NCI-H1436 treated with DMSO at 0.1 percent for 48 hours (cell line): ENCODE results near the gene POLR1E.
"Not testable (repeated sequence)": the region's sequence is repeated elsewhere in the genome, so short reads cannot be mapped to it uniquely, and the experiment has no call there.

Experiments used
- DNase-seq: peaks from one replicate; lab custom pipeline; 2025; lab: John Stamatoyannopoulos, UW

Gene POLR1E

DNA sequence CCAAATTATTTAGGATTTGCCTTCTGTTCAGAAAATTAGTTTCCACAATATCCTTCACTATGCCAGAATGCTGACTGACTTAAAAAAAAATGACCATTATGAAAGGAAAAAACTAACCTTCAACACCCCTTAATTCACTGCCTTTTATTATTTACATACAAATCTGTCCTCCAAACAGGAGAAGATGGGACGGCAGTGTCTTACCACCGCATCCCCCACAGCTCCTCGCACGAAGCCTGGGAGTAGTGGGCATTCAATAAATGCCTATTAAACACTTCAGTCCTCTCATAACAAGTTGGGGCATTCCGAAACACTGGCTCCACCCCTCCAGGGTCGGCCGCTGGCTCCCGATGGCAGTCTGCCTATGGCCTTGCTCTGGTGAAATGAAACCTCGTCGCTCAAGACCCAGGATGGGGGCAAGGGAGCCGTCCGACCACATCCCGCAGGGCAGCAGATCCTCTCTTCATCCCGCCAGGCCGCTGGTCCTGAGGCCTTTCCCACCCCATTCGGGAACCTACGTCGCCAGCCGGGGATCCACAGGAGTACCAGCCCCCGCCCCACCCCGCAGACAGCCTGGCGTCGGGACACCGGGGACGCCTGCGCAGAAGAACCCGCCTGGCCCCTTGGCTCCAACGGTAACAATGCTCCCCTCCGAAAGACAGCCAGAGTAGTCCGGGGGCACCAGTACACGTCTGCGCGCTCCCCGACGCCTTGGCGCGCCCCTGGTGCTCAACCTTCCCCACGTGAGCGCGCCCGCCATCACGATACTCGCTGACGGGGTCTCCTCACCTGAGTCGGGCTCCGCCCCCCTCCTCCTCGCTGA lies 21.1 kb upstream of the POLR1E start:
- no peak for DNase-seq

DNA sequence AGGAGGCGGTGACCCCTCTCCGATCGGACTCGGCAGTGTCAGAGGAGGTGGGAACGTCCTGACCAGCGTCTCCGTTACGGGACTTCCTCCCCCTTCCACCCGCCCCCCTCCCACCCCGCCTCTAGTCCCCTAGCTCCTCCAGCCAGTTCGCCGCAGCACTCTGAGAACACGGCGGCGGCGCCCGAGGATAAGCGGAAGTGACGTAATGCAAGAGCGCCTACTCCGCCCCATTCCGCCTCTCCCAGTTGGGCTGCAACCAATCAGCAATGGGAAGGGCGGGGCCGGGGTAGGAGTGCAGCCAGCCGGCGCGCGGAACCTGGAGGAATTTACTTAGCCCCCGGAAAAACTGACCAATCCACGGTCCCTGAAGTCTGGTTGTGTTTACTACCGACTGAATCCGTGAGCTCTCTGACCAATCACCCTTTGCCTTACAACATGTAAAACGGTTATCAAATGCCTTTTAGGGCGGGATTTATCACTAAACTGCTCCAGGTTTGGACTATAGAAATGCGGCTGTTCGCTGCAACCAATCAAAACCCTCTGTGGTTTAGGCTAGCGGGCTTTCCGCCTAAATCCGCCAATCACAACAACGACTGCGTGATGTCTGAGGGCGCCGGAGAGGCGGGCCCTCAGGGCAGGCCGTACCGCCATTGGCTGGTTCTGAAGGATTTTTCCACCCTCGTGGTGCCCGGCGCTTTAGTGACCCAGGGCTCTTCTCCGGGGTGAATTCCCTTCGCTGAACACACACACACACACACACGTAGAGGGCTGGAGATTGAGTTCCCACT lies 20.3 kb upstream of the POLR1E start, which contains the start of gene ZBTB5:
ZBTB5 (minus strand) TSS at position 202 of the 788 bp plus-strand sequence. CDS start 22,899 bp downstream, outside the sequence.
- peak; percentile 100 for DNase-seq

DNA sequence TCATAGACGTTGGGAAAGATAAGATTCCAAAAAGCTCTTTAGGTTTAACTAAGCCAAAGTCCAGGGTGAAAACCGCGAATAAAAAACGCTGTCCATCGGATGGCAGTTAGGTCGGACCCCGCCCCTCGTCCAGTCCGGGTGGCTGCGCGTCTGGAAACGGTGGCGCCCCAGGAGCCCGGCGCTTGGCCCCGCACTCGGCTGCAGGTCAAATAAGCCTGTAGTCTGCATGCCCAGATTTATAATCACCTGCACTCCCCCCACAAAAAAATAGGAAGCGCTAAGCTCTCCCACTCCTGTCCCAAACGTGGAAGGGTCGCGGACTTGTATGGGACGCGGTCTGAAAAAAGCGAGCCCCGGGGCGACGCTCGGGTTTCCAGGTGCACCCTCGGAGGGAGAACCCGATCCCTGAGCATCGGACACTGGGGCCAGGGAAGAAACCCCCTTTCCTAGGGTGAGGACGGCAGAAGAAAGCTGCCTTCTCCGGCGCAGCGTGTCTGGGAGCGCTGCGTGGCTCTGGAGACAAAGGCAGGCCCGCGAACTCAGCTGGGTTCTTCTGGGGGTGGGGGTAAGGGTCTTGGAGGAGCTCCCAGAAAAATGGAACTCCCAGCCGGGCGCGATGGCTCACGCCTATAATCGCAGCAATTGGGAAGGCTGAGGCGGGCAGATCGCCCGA lies 19.6 kb upstream of the POLR1E start:
- no peak for DNase-seq

DNA sequence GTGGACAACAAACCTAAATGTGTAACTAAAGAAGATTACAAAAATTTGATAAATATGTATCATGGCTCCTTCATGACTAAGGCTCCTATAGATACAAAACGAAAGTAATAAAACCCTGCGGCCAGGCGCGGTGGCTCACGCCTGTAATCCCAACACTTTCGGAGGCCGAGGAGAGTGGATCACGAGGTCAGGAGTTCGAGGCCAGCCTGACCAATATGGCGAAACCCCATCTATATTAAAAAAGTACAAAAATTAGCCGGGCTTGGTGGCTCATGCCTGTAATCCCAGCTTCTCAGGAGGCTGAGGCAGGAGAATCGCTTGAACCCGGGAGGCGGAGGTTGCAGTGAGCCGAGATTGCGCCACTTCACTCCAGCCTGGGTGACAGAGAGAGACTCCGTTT lies 18.2 kb upstream of the POLR1E start:
- not testable (repeated sequence) for DNase-seq

- DNase-seq = no peak
Measured at GRCh38 chr9:37468620-37469019, 17.1 kb upstream of the POLR1E start.

- no peak for DNase-seq
Measured at GRCh38 chr9:37471942-37472684, 13.6 kb upstream of the POLR1E start.

DNA sequence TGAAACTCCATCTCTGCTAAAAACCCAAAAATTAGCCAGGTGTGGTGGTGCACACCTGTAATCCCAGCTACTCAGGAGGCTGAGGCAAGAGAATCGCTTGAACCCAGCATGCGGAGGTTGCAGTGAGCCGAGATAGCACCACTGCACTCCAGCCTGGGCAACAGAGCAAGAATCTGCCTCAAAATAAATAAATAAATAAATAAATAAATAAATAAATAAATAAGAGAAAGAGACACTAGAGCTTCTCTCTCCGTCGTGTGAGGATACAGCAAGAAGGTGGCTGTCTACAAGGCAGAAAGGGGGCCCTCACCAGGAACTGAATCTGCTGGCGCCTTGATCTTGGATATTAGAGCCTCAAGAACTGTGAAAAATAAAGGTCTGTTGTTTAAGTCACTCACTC lies 11.8 kb upstream of the POLR1E start:
- DNase-seq = not testable (repeated sequence)

GRCh38 chr9:37474438-37474837 lies 11.3 kb upstream of the POLR1E start:
- no peak for DNase-seq

DNA sequence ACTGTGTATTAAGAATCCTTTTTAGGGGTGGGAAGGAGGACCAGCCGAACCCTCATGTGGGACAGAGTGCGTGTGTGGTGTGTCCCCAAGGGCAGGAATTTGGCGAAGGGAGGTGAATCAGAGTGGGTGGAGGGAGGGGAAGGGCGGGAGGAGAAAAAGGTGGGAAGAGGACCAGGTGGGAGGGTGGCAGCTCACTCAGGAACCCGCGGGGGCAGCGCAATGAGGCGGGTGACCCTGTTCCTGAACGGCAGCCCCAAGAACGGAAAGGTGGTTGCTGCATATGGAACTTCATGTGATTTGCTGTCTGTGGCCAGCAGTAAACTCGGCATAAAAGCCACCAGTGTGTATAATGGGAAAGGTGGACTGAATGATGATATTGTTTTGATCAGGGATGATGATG lies 8.8 kb upstream of the POLR1E start:
- no peak for DNase-seq

- DNase-seq = not testable (repeated sequence)
Measured at GRCh38 chr9:37477443-37477842, 8.3 kb upstream of the POLR1E start.

DNA sequence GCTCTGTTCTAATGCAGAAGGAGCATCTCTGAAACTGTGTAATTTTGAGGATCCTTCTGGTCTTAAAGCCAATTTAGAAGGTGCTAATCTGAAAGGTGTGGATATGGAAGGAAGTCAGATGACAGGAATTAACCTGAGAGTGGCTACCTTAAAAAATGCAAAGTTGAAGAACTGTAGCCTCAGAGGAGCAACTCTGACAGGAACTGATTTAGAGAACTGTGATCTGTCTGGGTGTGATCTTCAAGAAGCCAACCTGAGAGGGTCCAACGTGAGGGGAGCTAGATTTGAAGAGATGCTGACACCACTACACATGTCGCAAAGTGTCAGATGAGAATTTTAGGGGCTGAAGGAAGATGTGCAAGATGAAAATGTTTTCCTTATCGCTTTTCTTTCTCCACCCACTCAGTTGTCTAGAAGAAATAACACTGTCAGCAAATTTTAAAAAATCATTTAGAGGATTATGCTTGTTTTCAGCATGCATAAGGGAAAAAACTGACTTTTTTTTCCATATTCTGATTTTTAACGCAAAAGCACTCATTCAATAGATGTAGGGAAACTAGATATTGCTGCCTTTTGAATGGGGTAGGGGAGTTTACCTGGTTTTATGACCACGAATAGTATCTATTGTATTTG lies 7.6 kb upstream of the POLR1E start:
- not testable (repeated sequence) for DNase-seq

DNA sequence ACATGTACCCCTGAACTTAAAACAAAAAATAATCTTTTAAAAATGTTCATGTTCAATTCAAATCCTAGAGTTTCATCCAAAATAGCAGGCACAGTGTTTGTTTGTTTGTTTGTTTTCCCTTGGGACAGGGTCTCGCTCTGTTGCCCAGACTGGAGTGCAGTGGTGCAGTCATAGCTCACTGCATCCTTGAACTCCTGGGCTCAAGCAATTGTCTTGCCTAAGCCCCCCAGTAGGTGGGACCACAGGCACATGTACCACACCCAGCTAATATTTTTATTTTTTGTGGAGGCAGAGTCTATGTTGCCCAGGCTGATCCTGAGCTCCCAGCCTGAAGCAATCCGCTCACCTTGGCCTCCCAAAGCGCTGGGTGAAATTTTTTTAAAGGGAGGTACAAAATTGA lies 5.0 kb upstream of the POLR1E start:
- DNase-seq = no peak

GRCh38 chr9:37486256-37486615 lies 488 bp downstream of the POLR1E start:
- no peak for DNase-seq

DNA sequence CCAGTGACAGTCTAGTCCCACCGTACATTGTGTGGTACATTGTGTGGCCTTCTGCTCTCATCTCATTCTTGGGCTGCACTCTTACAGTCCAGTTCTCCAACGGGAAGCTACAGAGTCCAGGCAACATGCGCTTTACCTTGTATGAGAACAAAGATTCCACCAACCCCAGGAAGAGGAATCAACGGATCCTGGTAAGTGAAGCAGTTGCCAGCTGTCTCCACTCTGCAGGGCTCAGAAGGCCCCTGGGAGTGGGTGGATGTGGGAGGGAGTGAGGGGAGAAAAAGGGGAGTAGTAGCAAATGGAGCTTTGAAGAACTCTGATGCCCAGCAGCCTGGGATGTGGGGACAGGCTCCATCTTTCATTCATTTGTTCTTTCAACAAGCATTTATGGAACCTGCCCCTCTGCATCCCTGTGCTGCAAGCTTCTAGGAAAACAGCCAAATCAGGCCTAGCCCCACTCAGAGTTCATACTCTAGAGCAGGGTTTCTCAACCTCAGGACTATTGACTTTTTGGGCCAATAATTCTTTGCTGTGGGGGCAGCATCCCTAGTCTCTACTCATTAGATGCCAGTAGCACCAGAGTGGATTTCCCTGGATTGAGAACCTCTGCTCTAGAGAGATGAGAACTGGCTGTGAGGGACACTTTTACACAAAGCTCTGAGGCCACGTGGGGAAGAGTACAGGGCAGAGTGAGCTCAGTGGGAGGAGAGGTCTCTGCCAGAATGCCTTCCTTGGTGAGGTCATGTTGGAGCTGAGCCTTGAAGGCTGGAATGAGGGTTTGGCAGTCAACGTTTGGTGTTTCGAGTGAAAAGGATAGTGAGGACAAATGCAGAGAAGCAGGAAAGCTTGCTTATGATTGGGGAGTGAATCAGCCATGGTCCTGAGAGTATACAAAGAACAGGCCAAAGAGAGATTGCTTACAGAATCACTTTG lies 1.1 kb downstream of the POLR1E start:
- no peak for DNase-seq

DNA sequence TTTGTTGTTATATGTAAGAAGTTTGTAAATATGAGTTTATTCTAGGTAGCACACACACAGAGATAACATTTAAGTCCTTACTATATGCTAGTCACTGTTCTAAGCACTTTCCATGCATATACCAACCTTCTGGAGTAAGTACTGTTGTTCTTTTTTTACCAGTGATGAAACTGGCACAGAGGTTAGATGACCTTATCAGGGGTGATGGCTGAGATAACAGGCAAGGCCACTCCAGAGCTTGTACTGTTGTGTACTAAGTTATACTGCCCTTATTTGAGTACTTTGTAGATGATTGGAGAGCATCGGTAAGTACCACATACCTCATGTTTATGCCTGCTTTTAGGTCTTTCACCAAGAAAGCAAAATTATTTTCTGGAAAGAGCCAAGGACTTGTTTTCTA lies 6.2 kb downstream of the POLR1E start:
- DNase-seq = no peak

GRCh38 chr9:37495571-37495970 lies 9.8 kb downstream of the POLR1E start:
- DNase-seq = no peak

- no peak for DNase-seq
Measured at GRCh38 chr9:37496020-37496419, 10.3 kb downstream of the POLR1E start.

GRCh38 chr9:37497320-37497719 lies 11.6 kb downstream of the POLR1E start:
- no peak for DNase-seq

DNA sequence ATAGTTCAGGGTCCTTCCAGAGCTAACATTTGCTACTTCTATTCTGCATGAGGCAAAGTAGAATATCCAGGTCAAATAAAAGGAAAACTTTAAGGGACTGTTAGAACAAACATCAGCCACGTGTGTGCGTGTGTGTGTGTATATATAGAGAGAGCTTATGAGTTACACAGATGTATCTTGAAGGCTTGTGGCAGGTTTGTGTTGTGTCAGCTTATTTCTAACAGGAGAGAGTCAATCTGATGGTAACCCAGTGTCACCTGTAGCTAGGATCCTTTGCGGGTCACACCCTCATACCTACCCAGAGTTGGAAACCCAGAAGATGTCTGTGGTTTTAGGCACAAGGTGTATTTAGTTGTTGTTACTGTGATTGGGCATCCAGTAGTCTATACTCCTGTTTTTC lies 12.7 kb downstream of the POLR1E start:
- no peak for DNase-seq

GRCh38 chr9:37499297-37499696 lies 13.5 kb downstream of the POLR1E start:
- no peak for DNase-seq
